HL-60 (cell line): ENCODE data around the gene PLCD1.

Source experiments
- CTCF ChIP-seq: IDR thresholded peaks from one replicate; pipeline ENCODE4 v1.5.1; 2011; ENCODE audit warnings: low read length, control low read depth, inconsistent platforms; ENCODE audit not compliant: insufficient read depth
- POLR2AphosphoS5 ChIP-seq: IDR thresholded peaks from 2 replicates; pipeline ENCODE4 v1.6.1; 2012; ENCODE audit warnings: low read depth

DNA sequence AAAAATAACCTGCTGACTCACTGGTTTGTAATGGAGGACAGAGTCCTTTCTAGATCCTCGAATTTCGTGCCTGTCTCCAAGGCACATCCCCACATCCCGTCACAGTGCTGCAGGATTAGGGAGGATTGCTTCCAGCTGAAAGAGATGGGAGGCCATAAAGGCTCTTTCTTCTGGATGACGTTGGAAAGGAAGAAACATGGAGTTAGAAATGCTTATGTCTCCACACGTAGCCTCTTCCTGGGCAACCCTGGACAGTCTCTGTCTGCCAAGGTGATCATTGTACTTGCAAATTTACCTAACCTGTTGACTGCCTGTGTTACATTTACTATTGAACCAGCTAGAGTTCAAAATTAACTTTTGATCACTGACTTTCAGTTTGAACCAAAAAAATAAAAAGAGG is 66.4 kb downstream of the PLCD1 start:
- TF ChIP-seq CTCF (no peak), POLR2AphosphoS5 (no peak)
